Measurements from ENCODE around the gene BICC1. TPM values are rescaled to one million over a fixed set of nuclear protein-coding genes. Genes with fewer than 3 reads are reported as not detected.

Gene BICC1
- total RNA-seq, 1 experiment from 2014 or later = 0.57 TPM

DNA sequence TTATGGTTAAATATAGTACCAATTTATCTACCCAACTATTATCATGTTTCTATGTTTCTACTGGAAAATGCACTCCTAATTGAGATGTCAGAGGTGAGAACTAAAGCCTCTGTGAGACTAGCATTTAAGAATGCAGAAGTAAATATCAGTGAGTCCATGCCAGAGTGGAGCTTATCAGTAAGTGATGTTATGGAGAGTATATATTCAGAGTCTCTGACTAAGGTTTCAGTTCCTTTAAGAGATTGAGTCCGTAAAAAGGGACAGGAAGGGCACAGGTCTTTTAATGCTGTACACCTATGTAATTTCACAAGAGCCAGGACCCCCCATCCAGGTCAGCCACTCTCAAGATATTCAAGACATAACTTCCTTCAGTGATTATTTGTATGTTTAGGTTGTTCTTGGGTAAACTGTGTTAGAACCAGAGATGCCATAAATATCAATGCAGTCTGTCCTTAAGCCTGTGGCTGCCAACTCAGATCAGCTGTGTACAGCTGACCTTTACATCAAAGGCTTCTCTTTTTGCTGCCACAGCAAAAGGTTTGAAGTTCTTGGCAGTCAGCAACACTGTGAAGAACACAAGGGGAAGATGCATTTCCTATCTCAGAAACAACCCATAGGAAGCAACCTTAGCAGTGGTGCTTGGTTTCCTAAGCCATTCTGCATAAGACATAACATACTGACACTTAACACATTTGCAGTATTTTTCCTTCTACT lies 244.8 kb downstream of the BICC1 start:
- Histone ChIP-seq H2BK120ac (ENCODE audit: low read depth, low read length, poor library complexity, severe bottlenecking) (no peak overlapping the region), H2BK12ac (ENCODE audit: insufficient read length, low read depth, low read length) (no peak overlapping the region), H3K9ac (ENCODE audit: extremely low read depth, insufficient read length, low read length) (no peak overlapping the region), H4K20me1 (ENCODE audit: control insufficient read depth, insufficient read depth, insufficient read length) (no peaks in the 10 kb centered on the region), H3K79me1 (ENCODE audit: insufficient read depth, low read depth, low read length, poor library complexity, severe bottlenecking) (no peaks in the 10 kb centered on the region), H3K4ac (ENCODE audit: low read depth, low read length) (no peak overlapping the region), H3K9me3 (ENCODE audit: control insufficient read depth, low read depth, low read length) (no peaks in the 10 kb centered on the region), H3K4me2 (ENCODE audit: insufficient read depth, insufficient read length, low read length) (no peak overlapping the region), H3K27me3 (ENCODE audit: insufficient read depth, low read length) (no peaks in the 10 kb centered on the region), H2AFZ (ENCODE audit: low read length) (no peak overlapping the region), H3K56ac (ENCODE audit: insufficient read length, low read depth, low read length) (no peak overlapping the region), H2AK5ac (ENCODE audit: insufficient read length, low read length) (no peak overlapping the region), H3K79me2 (ENCODE audit: insufficient read depth, low read length) (no peaks in the 10 kb centered on the region), H4K8ac (replicated peaks; ENCODE audit: insufficient read length, low read depth, low read length) (no peak overlapping the region), H3K14ac (ENCODE audit: insufficient read depth, low read length) (no peak overlapping the region), H3K23ac (ENCODE audit: insufficient read length, low read depth, low read length) (no peak overlapping the region), H4K5ac (ENCODE audit: insufficient read length, low read depth, low read length) (no peak overlapping the region), H3K27ac (ENCODE audit: insufficient read length, low read depth, low read length) (no peak overlapping the region), H2BK5ac (ENCODE audit: insufficient read length, low read length) (no peak overlapping the region), H4K91ac (ENCODE audit: insufficient read length, low read depth, low read length) (no peak overlapping the region), H3T11ph (ENCODE audit: low read length) (no peak overlapping the region), H3K18ac (ENCODE audit: insufficient read length, low read depth, low read length) (no peak overlapping the region), H3K23me2 (ENCODE audit: insufficient read length, low read depth, low read length, poor library complexity, severe bottlenecking) (no peaks in the 10 kb centered on the region), H2BK15ac (ENCODE audit: low read depth, low read length) (no peak overlapping the region), H3K4me1 (ENCODE audit: insufficient read depth, low read length) (no peaks in the 10 kb centered on the region), H2BK20ac (ENCODE audit: low read depth, low read length, poor library complexity, severe bottlenecking) (no peak overlapping the region)
- H3K27me3 Mint-ChIP-seq (ENCODE audit: low read depth) = no peaks in the 10 kb centered on the region
- no peak for DNase-seq
- TF ChIP-seq CTCF (conservative IDR thresholded peaks at IDR 0.05) = no peak
- peaks cover 2% of the 10 kb centered on the region in 2 experiments; a peak in 2 of 4 replicates for H3K4me1 Mint-ChIP-seq
- H3K27ac Mint-ChIP-seq = no peak overlapping the region
- no CpG with 5 or more reads among the region's 1 CpG for WGBS (ENCODE audit: extremely low coverage, insufficient read length, low lambda C conversion rate)
- no peaks in the 10 kb centered on the region for H3K9me3 Mint-ChIP-seq
- H3K4me3 Mint-ChIP-seq = no peak overlapping the region
- H3K36me3 Mint-ChIP-seq (ENCODE audit: insufficient read depth in 1 of 3, low read depth in 3 of 3) = no peaks in the 10 kb centered on the region

Data from H9 (cell line).